ENCODE results near the gene TOP3B.

Gene TOP3B

GRCh38 chr22:22010358-22010757 is 27.8 kb upstream of the TOP3B start:
- DNase-seq, result no peak

GRCh38 chr22:22009661-22010060 is 27.1 kb upstream of the TOP3B start:
- DNase-seq, result no peak

- DNase-seq, result no peak
Observed at GRCh38 chr22:22006596-22006990, 24.0 kb upstream of the TOP3B start.

- DNase-seq, result no peak
Observed at GRCh38 chr22:22005945-22006595, 23.5 kb upstream of the TOP3B start.

- DNase-seq, result no peak
Observed at GRCh38 chr22:22003233-22003632, 20.6 kb upstream of the TOP3B start.

- DNase-seq, result no peak
Observed at GRCh38 chr22:22002526-22003055, 20.0 kb upstream of the TOP3B start.

- DNase-seq, result no peak
Observed at GRCh38 chr22:22001664-22002525, 19.3 kb upstream of the TOP3B start.

GRCh38 chr22:21998595-21999247 is 16.1 kb upstream of the TOP3B start:
- no peak for DNase-seq

- no peak for DNase-seq
Observed at GRCh38 chr22:21996175-21996720, 13.7 kb upstream of the TOP3B start.

- no peak for DNase-seq
Observed at GRCh38 chr22:21995660-21996059, 13.1 kb upstream of the TOP3B start.

GRCh38 chr22:21994881-21995444 is 12.4 kb upstream of the TOP3B start:
- no peak for DNase-seq

GRCh38 chr22:21992593-21993237 is 10.1 kb upstream of the TOP3B start:
- DNase-seq, result no peak

- DNase-seq, result no peak
Observed at GRCh38 chr22:21991774-21992173, 9.2 kb upstream of the TOP3B start.

GRCh38 chr22:21991304-21991596 is 8.7 kb upstream of the TOP3B start:
- DNase-seq, result no peak

- DNase-seq, result no peak
Observed at GRCh38 chr22:21990445-21991303, 8.1 kb upstream of the TOP3B start.

- DNase-seq, result no peak
Observed at GRCh38 chr22:21989049-21989448, 6.5 kb upstream of the TOP3B start.

GRCh38 chr22:21985214-21985613 is 2.6 kb upstream of the TOP3B start:
- no peak for DNase-seq

GRCh38 chr22:21984793-21985192 is 2.2 kb upstream of the TOP3B start:
- DNase-seq, result no peak

GRCh38 chr22:21981874-21982273 is 713 bp downstream of the TOP3B start:
- no peak for DNase-seq

- no peak for DNase-seq
Observed at GRCh38 chr22:21980547-21980946, 2.0 kb downstream of the TOP3B start.

- DNase-seq, result peak; percentile 16
Observed at GRCh38 chr22:21978564-21979386, 3.8 kb downstream of the TOP3B start.

Data from activated T-cell treated with anti-CD3 and anti-CD28 coated beads, Interleukin-2, amount 50 U/mL, for 1 hour (primary cell).